Dedifferentiated amniotic fluid mesenchymal stem cell (primary cell): ENCODE data around the gene WRAP53.
A peak's percentile ranks its signal among the peaks of the same experiment; 100 is the strongest.

Experiments
- DNase-seq: peaks from one replicate; pipeline ENCODE4 v3.0.0-alpha.2; 2016; ENCODE audit errors: extremely low spot score

WRAP53 gene

GRCh38 chr17:7709031-7709430 lies 20.8 kb downstream of the WRAP53 start:
- no peak for DNase-seq

DNA sequence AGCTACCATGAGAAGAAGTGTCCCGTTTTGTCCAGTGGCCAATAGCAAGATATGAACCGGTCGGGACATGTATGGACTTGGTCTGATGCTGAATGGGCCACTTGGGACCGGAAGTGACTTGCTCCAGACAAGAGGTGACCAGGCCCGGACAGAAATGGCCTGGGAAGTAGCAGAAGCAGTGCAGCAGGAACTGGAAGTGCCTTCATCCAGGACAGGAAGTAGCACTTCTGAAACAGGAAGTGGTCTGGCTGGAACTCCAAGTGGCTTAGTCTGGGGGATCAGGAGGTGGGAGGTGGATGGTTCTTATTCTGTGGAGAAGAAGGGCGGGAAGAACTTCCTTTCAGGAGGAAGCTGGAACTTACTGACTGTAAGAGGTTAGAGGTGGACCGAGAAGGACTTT lies 22.0 kb downstream of the WRAP53 start:
- DNase-seq = no peak

DNA sequence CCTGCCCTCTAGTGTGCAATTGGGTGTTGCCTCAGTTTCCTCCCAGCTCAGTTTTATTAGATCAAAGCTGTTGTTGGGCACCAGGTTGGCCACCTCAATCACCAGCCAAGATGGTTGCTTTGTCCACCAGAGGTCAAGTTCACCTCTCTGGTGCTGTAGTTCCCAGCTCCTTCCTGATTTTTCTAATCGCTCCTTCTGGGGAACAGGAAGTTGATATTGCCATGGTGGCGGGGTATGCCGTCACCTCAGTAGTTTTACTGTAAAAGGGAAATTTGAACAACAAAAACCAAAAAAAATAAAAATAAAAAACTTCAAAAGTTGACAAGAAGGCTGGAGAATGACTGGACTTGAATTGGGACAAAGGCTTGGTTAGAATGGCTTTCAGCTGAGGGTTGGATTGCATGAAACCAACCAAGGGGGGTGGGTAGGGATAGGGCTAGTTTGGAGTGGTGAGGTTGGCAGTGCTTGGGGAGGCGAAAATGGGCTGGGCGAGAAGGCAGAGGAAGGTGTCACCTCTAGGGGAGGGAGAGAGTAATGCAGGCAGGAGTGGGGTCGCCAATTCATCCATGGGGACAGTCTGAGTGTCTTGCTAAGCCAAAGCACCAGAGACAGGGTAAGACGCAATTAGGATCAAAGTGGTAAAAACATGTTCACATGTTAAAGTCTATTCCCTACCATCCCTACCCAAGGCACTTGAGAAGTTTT lies 22.9 kb downstream of the WRAP53 start:
- no peak for DNase-seq

DNA sequence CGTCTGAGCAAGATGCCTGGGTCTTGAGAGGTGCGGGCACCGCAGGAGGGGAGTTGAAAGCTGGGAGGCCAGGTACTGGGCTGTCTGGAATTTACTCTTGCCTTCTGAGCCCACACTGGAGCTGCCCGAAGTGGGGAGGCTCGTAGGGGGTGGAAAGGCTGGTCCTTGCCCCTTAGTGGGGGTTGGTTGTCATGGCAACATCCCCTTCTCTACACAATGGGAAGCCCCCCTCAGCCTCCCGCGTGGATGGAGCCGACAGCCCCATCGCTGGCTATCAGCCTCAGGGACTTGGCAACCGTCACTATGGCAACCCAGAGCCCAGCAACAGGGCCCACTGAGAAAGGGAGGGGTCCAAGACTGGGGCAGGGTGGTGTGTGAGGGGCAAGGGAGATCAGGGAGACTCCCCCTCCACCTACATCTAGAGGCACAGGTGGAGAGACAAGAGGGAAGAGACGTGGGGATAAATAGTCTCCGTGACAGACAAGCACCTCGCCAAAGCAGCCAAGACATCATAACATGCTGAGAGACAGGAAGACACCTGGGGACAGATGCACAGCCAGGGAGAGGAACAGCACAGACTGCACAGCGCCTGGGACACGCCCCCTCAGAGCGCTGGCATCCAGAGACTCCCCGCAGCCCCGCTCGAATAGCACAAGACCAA lies 24.0 kb downstream of the WRAP53 start:
- no peak for DNase-seq

GRCh38 chr17:7713782-7714181 lies 25.5 kb downstream of the WRAP53 start:
- DNase-seq = no peak

DNA sequence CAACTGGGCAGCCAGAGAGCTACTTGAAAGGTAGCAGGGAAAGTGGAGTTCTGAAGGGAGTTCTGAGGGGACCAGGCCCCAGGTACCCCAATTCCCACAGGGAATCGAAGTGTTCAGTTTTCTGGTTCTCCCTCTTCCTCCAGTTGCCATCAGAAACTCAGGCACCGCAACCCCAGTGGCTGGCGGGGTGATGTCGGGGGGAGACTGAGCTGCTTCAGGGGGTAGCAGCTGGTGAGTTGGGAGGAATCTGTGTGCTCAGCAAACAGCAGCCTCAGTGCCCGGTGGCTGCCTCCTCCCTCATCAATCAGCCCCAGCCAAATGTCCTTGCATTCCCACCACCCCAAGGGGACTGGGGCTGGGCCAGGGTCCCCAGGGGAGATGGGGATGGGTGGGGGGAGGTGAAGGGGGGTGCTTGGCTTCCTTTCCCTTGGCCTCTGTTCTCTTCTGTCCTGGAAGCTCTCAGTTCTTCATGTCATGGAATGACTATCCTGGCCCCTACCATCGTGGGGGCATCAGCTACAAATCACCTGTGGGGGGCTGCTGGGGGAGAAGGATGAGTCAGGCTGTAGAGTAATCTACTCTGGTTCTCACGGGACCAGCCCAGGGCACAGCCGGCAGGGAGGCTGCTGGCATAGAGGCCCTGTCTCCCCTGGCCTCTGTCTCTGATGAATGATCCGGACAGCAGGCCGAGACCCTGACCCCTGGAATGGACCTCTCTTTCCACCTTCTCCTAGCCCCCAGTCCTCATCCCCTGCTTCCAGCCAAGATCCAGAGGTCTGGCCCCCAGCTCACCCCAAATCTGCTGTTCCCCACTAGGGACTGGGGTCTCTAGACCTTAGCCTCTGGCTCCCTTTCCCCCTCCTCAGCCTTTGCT lies 26.7 kb downstream of the WRAP53 start:
- no peak for DNase-seq

- no peak for DNase-seq
Measured at GRCh38 chr17:7715936-7716886, 27.9 kb downstream of the WRAP53 start.

GRCh38 chr17:7716901-7717755 lies 28.9 kb downstream of the WRAP53 start, which contains the start of gene DNAH2:
Gene DNAH2 (plus strand): TSS chr17:7717744. CDS start chr17:7719735, 1,991 bp downstream.
- DNase-seq = peak; percentile 65

DNA sequence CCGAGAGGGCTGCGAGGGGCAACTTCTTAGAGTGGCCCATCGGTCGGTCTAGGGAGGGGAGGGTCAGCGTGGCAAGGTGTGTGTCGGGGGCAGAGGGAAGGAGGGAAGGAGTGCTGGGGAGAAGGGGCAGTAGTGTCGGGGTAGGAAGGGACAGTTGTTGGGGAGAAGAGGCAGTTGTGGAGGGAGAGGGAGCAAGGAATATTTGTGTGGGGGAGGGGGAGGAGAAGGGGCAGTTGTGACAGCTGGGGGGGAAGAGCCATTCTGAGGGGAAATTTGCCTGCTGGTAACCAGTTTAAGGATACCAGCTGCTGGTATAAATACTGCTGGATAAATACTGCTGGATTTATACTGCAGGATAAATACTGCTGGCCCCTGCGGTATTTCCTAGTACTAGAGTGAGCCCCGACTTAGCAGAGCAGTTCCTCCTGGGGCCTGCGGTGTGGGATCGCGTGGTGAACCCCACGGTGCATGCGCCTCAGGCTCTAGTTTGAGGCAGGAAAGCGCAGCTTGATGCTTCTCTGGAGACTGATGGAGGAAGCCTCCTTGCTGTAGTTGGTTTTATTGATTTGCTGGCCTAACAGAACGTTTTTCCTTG lies 29.6 kb downstream of the WRAP53 start:
- DNase-seq = no peak

DNA sequence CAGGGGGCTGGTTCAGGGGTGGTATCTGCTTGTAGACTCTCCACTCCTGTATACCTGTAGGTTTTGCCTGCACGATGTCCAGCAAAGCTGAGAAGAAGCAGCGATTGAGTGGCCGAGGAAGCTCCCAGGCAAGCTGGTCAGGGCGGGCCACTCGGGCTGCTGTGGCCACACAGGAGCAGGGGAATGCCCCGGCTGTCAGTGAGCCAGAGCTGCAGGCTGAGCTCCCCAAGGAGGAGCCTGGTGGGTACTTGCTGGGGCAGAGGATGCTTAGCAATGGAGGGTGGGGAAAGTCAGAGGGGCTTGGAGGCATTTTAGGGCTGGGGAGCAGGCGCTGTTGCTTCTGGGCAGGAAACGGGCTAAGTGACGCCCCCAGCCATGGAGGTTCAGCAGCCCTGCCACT lies 31.4 kb downstream of the WRAP53 start:
- no peak for DNase-seq

DNA sequence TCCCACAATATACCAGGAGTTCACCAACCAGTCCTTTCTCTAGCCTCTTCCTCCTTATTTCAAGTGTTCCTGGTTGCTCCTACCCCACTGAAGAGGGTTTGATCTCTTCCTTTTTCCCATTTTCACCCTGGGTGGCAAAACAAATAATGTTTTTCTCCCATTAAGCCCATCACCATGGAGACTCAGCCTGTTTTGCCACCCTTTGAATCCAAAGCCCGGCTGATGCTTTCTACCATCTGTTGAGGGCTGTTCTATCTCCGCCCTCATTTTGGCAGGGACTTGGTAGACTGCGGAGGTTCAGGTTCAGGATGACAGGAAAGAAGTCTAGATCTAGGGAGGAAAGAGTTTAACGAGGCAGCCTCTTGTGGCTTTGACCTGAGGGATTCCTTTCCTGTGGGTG lies 31.8 kb downstream of the WRAP53 start:
- DNase-seq = no peak

DNA sequence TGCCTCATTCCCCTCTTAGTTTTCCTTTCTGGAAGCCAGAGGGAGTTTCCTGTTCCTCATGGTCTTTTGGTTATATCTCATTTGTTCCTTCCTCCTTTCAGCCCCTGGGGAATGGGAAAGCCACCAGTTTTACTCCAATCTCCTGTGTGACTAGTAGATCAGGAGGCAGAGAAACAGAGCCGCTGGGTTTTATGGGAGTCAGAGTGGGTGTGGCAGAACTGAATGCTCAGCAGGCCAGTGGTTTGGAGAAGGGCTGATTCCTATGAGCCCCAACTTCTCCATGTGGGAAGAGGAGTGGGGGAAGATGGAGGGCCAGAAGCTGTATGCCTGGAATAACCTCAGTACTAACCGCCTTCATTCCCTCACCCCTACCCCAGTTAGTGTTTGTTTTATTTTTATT lies 33.3 kb downstream of the WRAP53 start:
- no peak for DNase-seq

- DNase-seq = no peak
Measured at GRCh38 chr17:7727886-7728285, 39.6 kb downstream of the WRAP53 start.

DNA sequence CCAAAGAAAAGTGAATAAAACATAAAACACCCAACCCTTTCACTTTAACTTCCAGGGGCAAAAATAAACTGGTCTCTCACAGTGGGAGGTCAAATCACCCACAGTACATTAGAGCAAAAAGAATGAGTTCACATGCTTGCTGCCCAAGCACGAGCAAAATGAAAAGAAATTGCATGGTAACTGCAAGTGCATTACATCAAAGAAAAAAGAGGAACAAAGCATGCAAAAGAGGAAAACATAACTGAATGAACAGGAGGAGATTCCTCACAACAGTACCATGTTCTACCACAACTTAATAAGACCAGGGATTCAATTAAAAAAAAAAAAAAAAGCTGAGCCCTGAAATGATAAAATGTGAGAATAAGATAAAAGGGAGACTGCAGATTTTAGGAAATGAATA lies 41.5 kb downstream of the WRAP53 start:
- DNase-seq = no peak

GRCh38 chr17:7732981-7733539 lies 44.8 kb downstream of the WRAP53 start:
- DNase-seq = no peak

- no peak for DNase-seq
Measured at GRCh38 chr17:7737601-7738000, 49.3 kb downstream of the WRAP53 start.

GRCh38 chr17:7739746-7740145 lies 51.5 kb downstream of the WRAP53 start:
- no peak for DNase-seq

GRCh38 chr17:7740481-7741001 lies 52.3 kb downstream of the WRAP53 start:
- DNase-seq = no peak

DNA sequence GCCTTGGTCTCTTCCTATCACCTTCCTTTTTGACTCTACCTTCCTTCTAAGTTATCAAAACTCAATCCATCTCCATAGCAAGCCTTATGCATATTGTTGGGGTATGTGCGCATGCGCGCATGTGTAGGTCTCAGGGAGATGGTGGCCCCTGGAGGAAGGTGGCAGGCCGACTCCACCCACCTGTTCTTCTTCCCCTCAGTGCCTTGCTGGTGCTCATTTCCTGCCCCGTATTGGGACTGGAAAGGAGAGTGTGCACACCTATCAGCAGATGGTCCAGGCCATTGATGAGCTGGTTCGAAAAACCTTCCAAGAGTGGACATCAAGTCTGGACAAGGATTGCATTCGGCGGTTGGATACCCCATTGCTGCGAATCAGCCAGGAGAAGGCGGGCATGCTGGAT lies 54.5 kb downstream of the WRAP53 start:
- DNase-seq = no peak

GRCh38 chr17:7744416-7744815 lies 56.1 kb downstream of the WRAP53 start:
- no peak for DNase-seq
